HepG2 (cell line): ENCODE data around the gene FAT4.

Experiments used
- ATF1 ChIP-seq: IDR thresholded peaks from 2 replicates; pipeline ENCODE4 v1.6.1; 2016; ENCODE audit warnings: mild to moderate bottlenecking, control low read depth
- ELF4 ChIP-seq: sonication (generic); formaldehyde crosslinking; IDR thresholded peaks from 2 replicates; pipeline ENCODE4 v1.5.0; 2020; ENCODE audit warnings: missing genetic modification reagents, mild to moderate bottlenecking, moderate library complexity, borderline replicate concordance
- EZH2 ChIP-seq: conservative IDR thresholded peaks from 2 replicates; pipeline ENCODE4 v1.6.1; 2012; ENCODE audit warnings: mild to moderate bottlenecking, low read depth, low read length, moderate library complexity
- KLF9 ChIP-seq: IDR thresholded peaks from 2 replicates; pipeline ENCODE4 v1.6.1; 2016; ENCODE audit warnings: low read depth
- POLR2A ChIP-seq, 2 experiments: IDR thresholded peaks; 2 replicates each; pipeline ENCODE4 v1.6.1; 2011; ENCODE audit warnings: low read depth in 2 of 2, low read length in 2 of 2, mild to moderate bottlenecking in 1 of 2, moderate library complexity in 1 of 2; ENCODE audit not compliant: insufficient read depth in 1 of 2
- RXRB ChIP-seq: IDR thresholded peaks from 2 replicates; pipeline ENCODE4 v1.6.1; 2016; ENCODE audit warnings: borderline replicate concordance, missing genetic modification reagents, missing compliant biosample characterization
- SMAD1 ChIP-seq: sonication (generic); formaldehyde crosslinking; IDR thresholded peaks from 2 replicates; pipeline ENCODE4 v1.4.0; 2020; ENCODE audit warnings: missing genetic modification reagents, low read depth, mild to moderate bottlenecking, borderline replicate concordance
- THAP11 ChIP-seq: IDR thresholded peaks from 2 replicates; pipeline ENCODE4 v1.6.1; 2016; ENCODE audit warnings: missing biosample characterization, missing genetic modification reagents
- ZFP36 ChIP-seq: fragments of 150-350 bp; IDR thresholded peaks from 2 replicates; pipeline ENCODE4 v1.6.1; 2018; ENCODE audit warnings: borderline replicate concordance, low read length, low read depth; ENCODE audit not compliant: partially characterized antibody
- ZNF512B ChIP-seq: sonication (generic); formaldehyde crosslinking; IDR thresholded peaks from 2 replicates; pipeline ENCODE4 v1.5.1; 2020; ENCODE audit warnings: missing genetic modification reagents, mild to moderate bottlenecking, borderline replicate concordance
- TF ChIP-seq, protein P1 (sequence below), 2 experiments: IDR thresholded peaks; 2 replicates each; pipeline ENCODE4 v1.6.1; 2011 to 2012; ENCODE audit warnings: low read length in 2 of 2, borderline replicate concordance in 1 of 2, low read depth in 1 of 2, mild to moderate bottlenecking in 1 of 2, moderate library complexity in 1 of 2
- TF ChIP-seq, protein P2 (sequence below): sonication (generic); formaldehyde crosslinking; IDR thresholded peaks from 2 replicates; pipeline ENCODE4 v1.5.0; 2020; ENCODE audit warnings: mild to moderate bottlenecking, missing genetic modification reagents
- TF ChIP-seq, protein P3 (sequence below): sonication (generic); formaldehyde crosslinking; IDR thresholded peaks from 2 replicates; pipeline ENCODE4 v1.8.0; 2022; ENCODE audit warnings: mild to moderate bottlenecking, missing genetic modification reagents, borderline replicate concordance
- TF ChIP-seq, protein P4 (sequence below): sonication (generic); formaldehyde crosslinking; IDR thresholded peaks from 2 replicates; pipeline ENCODE4 v1.8.1; 2023; ENCODE audit warnings: mild to moderate bottlenecking, moderate library complexity, missing genetic modification reagents

GRCh38 chr4:125297116-125297515 lies 17.6 kb upstream of the FAT4 start:
- TF ChIP-seq, protein P1, sequence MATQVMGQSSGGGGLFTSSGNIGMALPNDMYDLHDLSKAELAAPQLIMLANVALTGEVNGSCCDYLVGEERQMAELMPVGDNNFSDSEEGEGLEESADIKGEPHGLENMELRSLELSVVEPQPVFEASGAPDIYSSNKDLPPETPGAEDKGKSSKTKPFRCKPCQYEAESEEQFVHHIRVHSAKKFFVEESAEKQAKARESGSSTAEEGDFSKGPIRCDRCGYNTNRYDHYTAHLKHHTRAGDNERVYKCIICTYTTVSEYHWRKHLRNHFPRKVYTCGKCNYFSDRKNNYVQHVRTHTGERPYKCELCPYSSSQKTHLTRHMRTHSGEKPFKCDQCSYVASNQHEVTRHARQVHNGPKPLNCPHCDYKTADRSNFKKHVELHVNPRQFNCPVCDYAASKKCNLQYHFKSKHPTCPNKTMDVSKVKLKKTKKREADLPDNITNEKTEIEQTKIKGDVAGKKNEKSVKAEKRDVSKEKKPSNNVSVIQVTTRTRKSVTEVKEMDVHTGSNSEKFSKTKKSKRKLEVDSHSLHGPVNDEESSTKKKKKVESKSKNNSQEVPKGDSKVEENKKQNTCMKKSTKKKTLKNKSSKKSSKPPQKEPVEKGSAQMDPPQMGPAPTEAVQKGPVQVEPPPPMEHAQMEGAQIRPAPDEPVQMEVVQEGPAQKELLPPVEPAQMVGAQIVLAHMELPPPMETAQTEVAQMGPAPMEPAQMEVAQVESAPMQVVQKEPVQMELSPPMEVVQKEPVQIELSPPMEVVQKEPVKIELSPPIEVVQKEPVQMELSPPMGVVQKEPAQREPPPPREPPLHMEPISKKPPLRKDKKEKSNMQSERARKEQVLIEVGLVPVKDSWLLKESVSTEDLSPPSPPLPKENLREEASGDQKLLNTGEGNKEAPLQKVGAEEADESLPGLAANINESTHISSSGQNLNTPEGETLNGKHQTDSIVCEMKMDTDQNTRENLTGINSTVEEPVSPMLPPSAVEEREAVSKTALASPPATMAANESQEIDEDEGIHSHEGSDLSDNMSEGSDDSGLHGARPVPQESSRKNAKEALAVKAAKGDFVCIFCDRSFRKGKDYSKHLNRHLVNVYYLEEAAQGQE (IDR thresholded peaks at IDR 0.05; ENCODE audit: borderline replicate concordance in 1 of 2, low read depth in 1 of 2, low read length in 2 of 2) = no peak
- TF ChIP-seq POLR2A (IDR thresholded peaks at IDR 0.05; ENCODE audit: insufficient read depth in 1 of 2, low read depth in 2 of 2, low read length in 2 of 2) = no peak
- TF ChIP-seq THAP11 (CRISPR knock-in tag) = no peak
- no peak for TF ChIP-seq RXRB
- TF ChIP-seq ZFP36 = no peak
- TF ChIP-seq SMAD1 = no peak
- TF ChIP-seq, protein P2, sequence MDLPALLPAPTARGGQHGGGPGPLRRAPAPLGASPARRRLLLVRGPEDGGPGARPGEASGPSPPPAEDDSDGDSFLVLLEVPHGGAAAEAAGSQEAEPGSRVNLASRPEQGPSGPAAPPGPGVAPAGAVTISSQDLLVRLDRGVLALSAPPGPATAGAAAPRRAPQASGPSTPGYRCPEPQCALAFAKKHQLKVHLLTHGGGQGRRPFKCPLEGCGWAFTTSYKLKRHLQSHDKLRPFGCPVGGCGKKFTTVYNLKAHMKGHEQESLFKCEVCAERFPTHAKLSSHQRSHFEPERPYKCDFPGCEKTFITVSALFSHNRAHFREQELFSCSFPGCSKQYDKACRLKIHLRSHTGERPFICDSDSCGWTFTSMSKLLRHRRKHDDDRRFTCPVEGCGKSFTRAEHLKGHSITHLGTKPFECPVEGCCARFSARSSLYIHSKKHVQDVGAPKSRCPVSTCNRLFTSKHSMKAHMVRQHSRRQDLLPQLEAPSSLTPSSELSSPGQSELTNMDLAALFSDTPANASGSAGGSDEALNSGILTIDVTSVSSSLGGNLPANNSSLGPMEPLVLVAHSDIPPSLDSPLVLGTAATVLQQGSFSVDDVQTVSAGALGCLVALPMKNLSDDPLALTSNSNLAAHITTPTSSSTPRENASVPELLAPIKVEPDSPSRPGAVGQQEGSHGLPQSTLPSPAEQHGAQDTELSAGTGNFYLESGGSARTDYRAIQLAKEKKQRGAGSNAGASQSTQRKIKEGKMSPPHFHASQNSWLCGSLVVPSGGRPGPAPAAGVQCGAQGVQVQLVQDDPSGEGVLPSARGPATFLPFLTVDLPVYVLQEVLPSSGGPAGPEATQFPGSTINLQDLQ (CRISPR knock-in tag) = no peak
- TF ChIP-seq, protein P3, sequence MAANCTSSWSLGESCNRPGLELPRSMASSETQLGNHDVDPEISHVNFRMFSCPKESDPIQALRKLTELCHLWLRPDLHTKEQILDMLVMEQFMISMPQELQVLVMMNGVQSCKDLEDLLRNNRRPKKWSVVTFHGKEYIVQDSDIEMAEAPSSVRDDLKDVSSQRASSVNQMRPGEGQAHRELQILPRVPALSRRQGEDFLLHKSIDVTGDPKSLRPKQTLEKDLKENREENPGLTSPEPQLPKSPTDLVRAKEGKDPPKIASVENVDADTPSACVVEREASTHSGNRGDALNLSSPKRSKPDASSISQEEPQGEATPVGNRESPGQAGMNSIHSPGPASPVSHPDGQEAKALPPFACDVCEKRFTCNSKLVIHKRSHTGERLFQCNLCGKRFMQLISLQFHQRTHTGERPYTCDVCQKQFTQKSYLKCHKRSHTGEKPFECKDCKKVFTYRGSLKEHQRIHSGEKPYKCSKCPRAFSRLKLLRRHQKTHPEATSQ (CRISPR knock-in tag) = no peak
- no peak for TF ChIP-seq ELF4 (CRISPR knock-in tag)
- TF ChIP-seq, protein P4, sequence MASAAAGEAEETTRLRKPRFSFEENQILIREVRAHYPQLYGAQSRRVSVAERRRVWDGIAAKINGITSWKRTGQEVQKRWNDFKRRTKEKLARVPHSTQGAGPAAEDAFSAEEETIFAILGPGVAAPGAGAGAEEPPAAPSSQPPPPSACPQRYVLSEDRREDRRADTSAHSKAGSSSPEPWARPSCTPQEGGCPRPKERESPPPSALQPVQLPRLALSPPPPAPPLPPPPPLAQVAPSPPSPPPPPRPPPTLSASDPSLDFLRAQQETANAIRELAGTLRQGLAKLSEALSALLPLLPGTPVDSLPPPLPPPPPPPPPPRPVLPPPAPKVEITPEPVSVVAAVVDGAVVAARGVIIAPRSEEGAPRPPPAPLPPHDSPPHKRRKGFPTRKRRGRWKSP = no peak
- no peak for TF ChIP-seq KLF9
- TF ChIP-seq EZH2 = no peak
- no peak for TF ChIP-seq ZNF512B (CRISPR knock-in tag)
- TF ChIP-seq ATF1 (CRISPR knock-in tag) = no peak
